HG02884 (cell line): ENCODE results near the gene AGPAT2.
"Not testable (repeated sequence)": the region's sequence is repeated elsewhere in the genome, so short reads cannot be mapped to it uniquely, and the experiment has no call there.

Source experiments
- ATAC-seq: cut with Tn5 transposase; IDR thresholded peaks from one replicate; pipeline ENCODE4 v1.9.1; 2021; ENCODE audit warnings: mild to moderate bottlenecking, moderate library complexity; ENCODE audit not compliant: unreplicated experiment

Gene AGPAT2

DNA sequence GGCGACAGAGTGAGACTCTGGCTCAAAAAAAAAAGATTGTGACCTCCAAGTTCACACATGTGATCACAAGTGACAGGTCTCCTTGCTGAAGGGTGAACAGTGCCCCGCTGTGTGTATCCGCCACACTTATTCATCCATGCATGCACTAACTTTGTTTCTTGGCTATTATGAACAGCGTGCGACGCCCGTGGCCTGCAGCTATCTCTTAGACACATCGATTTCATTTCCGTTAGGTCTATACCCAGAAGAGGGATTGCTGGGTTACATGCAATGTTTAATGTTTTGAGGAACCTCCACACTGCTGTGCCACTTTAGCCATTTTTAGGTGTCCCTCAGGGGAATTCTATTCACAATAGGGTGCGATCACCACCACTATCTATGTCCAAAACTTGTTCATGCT lies 36.6 kb downstream of the AGPAT2 start:
- ATAC-seq: no peak

DNA sequence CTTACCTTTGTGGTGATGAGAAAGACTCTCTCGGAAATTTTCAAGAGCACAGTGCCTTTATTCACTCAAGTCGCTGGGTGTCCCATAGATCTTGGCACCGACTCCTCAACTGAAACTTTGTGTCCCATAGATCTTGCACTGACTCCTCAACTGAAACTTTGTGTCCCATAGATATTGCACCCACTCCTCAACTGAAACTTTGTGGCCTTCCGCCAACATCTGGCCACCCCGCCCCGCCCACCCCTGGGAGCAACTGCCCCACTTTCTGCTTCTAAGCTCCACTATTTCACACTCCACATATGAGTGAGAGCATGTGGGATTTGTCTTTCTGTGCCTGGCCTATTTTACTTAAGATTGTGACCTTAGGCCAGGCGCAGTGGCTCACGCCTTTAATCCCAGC lies 37.2 kb downstream of the AGPAT2 start:
- no peak for ATAC-seq

DNA sequence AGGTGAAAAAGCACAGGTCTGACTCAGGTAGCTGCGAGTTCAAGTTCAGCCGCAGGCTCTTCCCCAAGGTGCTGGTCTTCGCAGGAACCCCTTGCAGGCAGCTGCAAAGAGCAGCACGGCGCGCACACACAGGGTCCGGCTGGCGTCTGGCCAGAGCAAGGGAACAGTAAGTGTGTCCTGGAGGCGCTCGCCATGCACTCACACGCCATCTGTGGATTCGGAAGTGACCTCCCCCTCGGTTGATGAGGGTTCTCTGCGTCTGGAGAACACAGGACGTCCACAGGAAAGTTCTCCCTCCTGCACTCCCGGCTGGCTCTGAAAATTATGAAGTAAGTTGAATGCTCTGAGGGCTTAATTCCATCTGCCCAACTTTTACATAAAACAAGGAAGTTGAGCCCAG lies 38.5 kb downstream of the AGPAT2 start:
- ATAC-seq: no peak

DNA sequence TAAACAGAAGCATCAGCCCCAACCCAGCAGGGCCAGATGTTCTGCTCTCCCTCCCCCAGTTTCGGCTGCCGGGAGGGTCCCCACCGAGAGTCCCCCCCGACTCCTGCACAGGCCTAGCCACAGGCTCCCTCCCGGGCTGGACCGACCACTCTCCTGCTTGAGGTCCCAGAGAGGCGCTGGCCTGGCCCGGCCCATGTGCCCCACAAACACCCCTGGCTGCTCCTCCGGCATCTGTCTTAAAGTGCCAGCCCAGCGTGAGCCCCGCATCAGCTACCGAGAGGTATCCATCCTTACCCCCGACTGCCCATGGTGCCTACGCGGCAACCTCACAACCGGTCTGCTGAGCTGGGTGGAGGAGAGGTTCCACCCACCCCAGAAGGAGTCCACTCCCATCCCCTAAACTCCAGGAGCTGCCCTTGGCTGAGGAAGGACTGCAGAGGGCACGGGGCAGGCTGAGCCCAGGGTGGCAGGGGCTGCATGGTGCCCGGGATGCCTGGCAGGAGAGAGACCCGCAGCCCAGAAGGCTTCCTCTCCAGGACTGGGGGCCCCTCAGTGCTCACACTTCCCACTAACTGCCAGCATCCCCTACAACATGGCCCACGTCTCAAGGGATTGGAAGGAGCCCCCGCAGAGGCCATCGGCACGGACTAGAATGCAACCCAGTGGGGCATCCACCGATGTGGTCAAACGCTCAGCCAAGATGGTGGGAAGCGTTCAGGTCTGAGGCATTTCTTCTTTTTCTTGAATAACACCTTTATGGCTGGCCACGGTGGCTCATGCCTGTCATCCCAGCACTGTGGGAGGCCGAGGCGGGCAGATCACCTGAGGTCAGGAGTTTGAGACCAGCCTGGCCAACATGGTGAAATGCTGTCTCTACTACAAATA lies 40.2 kb downstream of the AGPAT2 start:
- no peak for ATAC-seq

DNA sequence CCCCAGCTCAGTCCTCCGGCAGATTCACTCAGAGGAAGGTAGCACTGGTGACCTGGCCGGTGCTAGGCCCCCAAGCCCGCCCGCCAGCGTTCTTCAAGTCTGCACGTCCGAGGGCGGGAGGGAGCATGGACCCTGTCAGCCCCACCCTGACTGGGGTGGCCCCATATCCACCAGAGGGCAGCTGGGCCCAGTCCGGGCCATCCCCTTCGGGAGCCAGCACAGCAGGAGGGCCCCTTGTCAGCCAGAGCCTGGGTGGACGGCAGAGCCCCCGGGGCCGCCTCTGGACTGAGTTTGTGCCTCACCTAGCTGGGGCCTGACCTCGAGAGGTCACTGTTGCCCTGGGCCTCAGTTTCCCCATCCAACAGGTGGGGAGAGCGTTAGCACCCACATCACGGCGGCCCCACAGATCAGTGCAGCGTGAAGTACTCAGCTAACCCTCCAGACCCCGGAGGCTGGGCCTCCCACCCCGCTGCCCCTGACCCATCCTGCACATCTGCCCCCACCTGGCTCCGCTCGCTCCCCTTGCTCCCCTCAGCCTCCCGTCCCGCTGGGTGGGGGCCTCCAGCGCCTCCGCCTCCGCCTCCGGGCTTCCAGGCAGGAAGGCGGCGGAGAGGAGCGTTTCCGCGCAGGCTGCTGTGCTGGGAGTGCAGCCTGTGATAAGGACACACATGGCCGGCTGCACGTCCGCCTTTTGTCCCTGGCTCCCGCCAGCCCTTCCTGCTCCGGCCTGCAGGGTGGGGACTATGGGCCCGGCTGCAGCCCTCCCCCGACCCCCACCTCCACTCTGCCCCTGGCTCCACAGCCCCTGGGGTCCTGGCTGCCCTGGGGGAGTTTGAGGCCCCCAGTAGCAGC lies 41.1 kb downstream of the AGPAT2 start:
- ATAC-seq: no peak

DNA sequence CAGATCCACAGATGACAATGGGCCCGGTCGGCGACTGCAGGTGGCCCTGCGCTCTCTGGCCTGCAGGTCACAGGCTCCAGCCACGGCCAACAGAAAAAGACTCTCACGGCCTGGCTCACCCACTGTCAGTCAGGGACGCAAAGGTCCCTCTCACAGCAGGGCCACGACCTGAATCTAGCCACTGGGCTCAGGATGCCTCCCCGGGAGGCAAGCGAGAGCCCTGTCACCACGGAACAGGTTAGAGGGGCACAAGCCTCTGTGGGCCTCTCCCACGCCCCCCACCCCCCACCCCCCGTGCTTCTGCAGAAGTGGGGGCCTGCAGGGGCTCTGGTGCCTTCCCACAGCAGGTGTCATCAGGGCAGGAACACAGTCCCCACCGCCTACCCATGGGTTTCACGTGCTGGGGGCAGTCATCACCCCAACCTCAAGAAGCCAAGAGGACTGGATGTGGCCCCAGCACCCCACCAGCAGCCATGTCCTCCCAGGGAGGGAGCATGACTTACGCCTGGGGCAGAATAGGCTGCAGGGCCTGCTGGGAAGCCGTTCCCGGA lies 41.8 kb downstream of the AGPAT2 start:
- no peak for ATAC-seq

DNA sequence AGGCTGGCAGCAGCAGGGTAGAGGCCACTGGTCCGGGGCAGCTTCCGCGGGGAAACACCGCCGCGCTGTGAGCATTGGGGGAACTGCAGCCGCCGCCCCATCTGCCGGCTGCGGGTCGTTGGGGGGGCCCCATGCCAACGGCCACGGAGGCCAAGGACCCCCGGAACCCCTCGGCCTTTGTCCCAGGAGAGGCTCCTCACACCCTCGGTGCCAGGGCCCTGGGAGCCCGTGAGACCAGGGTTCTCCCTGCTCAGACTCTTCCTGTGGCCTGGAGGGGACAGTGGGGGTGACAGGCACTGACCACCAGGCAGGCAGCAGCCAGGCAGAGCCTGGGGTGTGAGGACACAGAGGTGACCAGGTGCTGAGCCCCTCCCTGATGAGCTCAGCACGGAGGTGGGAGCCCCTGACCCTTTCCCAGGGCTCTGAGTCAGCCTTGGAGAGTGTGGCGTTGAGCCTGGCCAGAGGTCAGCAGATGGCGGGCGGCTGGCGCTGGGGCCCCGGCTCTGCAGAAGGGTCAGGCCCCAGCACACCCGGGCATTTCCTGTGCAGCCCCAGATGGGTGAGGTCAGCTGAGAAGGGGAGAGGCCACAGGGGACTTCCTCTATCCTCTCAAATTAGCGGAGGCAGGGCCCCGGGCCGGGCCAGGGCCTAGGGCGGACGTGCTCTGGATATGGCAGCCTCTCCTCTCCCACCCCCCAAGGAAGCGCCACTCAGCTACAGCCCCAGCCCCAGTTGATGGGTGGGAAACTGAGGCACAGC lies 42.5 kb downstream of the AGPAT2 start:
- ATAC-seq: no peak

DNA sequence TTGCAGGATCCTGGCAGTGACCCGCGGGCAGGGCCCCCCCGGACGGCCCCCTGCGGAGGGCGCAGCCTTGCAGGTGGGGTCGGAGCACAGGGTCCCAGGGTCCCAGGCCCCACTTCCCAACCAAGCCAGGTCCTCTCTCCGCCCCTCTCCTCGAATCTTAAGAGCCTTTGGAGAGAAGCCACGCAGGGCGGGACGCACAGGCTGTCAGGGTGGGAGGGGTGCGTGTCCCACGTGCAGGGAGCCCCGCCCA lies 43.0 kb downstream of the AGPAT2 start:
- ATAC-seq: no peak

DNA sequence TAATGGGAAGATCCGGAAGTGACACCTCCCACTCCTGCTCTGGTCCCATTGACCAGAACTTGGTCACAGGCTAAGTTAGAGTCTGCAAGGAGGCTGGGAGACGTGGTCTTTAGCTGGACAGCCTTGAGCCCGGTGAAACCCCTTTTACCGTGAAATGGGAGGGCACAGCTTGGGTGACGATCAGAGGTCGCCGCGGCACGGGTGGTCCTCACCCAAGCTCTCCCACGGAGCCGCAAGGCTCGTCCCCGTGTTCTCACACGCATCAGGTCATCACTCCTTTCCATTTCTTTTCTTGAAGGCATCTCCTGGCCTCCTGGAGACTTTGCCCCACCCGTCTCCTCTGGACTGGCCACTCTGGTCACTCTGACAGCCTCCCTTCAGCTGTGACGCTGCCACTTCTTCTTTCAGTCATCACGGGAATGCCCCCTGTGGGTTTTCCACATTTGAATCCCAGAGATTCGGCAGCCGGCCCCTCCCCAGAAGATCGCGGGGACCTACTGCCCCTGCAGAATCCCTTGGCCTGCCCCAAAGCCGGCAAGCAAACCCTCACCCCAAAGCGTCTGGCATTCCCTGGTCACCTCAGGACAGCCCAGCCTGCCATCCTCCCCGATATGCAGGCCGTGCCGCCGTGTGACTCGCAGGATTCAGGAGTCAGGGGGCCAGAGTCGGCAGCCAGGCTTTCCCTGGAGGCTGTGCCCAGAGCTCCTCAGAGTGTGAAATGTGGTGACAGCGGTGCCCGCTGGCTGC lies 43.5 kb downstream of the AGPAT2 start:
- ATAC-seq: no peak

DNA sequence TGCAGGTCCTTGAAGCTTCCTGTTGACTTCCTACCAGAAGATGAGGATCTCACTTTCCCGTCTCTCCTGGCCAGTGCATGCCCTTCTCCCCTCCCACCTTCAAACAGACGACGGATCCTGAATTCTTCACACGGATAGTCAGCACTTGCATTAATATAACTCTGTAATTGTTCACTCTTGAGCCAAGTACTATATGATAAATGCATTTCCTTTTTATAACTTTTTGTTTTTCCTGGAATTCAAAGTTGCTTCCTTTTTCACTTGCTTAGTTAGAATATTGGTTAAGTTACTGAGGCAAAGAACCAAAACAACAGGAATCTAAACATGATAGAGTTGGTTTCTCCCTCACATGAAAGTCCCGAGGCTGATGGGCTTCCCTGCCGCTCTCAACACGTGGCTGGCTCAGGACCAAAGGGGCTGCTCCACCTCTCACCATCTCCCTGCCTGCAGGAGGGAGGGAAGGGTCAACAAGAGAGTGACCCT lies 44.8 kb downstream of the AGPAT2 start:
- no peak for ATAC-seq

DNA sequence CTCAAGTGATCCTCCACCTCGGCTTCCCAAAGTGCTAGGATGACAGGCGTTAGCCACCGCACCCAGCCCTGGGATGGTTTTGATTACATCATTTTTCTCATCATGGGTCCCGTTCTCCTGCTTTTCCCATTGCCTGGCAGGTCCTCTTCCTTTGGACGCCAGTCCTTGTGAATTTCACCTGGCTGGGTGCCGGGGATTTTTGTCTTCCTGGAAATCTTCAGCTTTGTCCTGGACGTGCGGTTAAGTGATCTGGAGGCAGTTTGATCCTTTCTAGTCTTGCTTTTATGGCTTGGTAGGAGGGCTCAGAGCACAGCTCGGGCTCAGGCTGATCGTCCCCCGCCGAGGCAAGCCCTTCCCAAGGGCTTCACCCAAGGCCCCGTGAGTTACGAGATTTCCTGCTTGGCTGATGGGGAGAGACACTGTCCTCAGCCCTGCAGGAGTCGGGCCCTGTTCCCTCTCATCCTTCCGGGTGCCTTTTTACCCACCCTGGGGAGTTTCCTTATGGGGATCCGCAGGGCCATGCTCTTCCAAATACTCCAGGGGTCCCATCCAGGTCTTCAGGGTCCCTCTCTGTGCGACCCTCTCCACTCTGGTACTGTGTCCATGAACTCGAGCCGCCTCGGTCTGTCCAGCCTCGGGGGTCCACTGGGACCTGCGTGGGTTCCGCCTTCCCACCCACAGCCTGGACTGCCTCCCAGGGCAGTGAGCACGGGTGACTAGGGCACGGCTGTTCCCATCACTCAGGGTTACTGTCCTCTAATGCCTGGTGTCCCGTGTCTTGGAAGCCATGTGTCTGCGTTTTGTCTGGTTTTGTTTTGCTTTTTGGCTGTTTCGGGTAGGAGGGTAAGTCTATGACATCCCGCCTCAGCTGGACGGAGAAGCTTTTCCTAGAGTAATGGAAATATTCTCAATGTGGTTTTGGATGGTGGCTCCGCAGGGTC lies 46.8 kb downstream of the AGPAT2 start:
- ATAC-seq: no peak

DNA sequence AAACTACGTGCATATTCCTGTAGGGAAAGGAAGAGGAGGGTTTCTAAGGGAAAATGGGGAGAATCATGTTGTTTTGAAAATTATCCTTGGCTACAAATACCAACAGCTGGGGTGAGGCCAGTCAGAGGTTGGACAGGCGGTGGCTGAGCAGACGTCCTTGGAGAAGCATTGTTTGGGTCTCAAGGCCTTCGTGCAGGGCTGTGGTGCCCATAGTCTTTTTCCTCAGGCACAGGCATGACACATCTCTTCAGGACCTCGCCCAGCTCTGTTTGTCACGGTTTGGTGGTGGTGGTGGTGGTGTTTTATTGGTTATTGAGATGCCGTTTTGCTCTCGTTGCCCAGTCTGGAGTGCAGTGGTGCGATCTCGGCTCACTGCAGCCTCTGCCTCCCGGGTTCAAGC lies 52.4 kb downstream of the AGPAT2 start:
- ATAC-seq: no peak

DNA sequence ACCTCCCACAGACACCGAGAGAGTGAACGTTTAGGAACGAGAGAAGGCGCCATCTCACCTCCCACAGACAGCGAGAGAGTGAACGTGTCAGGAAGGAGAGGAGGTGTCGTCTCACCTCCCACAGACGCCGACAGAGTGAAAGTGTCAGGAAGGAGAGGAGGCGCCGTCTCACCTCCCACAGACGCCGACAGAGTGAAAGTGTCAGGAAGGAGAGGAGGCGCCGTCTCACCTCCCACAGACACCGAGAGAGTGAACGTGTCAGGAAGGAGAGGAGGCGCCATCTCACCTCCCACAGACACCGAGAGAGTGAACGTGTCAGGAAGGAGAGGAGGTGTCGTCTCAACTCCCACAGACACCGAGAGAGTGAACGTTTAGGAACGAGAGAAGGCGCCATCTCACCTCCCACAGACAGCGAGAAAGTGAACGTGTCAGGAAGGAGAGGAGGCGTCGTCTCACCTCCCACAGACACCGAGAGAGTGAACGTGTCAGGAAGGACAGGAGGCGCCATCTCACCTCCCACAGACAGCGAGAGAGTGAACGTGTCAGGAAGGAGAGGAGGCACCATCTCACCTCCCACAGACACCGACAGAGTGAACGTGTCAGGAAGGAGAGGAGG lies 54.7 kb downstream of the AGPAT2 start:
- ATAC-seq: not testable (repeated sequence)

DNA sequence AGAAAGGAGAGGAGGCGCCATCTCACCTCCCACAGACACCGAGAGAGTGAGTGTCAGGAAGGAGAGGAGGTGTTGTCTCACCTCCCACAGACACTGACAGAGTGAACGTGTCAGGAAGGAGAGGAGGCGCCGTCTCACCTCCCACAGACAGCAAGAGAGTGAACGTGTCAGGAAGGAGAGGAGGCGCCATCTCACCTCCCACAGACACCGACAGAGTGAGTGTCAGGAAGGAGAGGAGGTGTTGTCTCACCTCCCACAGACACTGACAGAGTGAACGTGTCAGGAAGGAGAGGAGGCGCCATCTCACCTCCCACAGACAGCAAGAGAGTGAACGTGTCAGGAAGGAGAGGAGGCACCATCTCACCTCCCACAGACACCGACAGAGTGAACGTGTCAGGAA lies 55.2 kb downstream of the AGPAT2 start:
- not testable (repeated sequence) for ATAC-seq

DNA sequence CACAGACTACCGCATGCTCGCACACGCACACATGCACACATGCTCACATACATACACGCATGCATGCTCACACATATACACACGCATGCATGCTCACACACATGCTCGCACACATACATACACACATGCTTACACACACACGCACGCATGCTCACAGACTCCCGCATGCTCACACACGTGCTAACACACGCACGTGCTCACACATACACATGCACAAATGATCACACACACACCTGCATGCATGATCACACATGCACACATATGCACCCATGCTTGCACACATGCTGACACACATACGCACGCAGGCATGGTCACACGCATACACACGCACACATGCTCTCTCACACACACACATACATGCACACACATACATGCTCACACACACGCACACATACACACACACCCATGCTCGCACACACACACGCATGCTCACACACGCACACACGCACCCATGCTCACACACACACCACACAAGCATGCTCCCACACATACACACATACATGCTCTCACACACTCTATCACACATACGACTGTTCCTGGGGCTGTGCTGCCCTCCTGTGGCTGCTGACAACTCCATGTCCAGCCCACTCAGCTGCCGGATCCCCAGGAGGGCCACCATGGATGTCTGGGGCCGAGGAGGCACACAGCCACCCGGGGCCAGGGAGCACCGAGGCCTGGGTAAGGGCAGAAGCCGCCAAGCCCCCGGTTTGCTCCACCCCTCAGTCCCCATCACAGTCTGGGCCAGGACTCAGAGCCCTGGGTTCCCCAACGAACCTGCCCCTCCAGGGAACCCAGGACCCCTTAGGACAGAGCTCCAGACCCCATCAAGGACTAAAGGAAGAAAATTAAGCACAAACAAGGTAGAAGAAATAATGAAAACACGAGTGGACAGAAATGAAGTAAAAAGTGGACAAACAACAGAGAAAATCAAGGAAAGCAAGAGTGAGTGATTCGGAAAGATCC lies 55.9 kb downstream of the AGPAT2 start:
- ATAC-seq: no peak

DNA sequence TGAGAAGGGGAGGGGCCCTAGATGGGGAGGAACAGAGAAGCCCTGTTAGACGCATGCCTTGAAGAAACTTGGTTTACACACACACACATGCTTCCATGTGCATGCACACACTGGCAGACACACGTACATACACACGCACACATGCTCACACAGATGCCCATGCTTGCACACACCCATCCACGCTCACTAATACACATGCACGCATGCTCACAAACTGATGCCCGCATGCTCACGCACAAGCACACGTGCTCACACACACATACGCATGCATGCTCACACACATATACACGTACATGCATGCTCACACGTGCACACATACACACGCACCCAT lies 56.6 kb downstream of the AGPAT2 start:
- no peak for ATAC-seq

DNA sequence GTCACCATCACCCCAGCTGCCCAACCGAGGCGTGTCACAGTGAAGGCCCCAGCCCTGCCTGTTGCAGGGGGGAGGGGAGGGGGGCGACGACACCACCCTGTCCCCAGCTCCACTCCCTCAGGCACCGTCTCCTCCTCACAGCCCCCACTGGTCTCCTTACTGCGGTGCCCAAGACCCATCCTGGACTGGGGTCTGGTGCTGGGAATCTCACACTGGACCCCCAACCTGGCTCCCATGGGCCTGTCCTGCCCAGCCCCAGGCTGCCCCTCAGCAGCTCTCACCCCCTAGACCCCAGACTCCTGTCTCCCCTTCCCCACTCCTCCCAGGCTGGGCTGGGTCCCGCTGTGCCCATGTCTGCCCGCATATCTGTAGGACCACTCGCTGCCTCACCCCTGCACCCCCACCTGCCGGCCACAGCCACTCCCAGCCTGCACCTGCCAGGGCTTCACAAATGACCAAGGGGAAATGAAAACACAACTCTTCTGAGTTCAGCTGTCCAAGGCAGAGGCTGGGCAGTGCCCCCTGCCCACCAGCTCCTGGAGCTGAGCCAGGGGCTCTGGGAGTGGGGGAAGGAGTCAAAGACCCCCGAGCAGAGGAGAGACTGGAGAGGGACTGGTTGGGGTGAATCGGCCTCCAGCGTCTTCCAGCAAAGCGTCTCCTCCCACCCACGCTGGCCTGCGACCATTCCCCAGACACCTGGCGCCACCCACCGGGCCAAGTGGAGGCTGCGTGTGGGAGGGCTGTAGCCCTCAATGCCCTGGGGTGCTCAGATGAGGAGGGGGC lies 57.2 kb downstream of the AGPAT2 start:
- no peak for ATAC-seq
